K562 (cell line): ENCODE results near the gene RPTOR.

Experiments used
- CCAR2 ChIP-seq: fragments of 200-400 bp; formaldehyde crosslinking; IDR thresholded peaks from 2 replicates; pipeline ENCODE4 v1.6.1; 2017; ENCODE audit warnings: mild to moderate bottlenecking, low read depth, low read length
- EHMT2 ChIP-seq: fragments of 450-650 bp; IDR thresholded peaks from 2 replicates; pipeline ENCODE4 v1.6.1; 2018; ENCODE audit warnings: antibody characterized with exemption
- ELF1 ChIP-seq: fragments of 200-800 bp; sonication (Bioruptor generic); IDR thresholded peaks from 2 replicates; pipeline ENCODE4 v1.6.1; 2016; ENCODE audit warnings: missing genetic modification characterization, missing compliant biosample characterization
- ESRRA ChIP-seq: fragments of 450-650 bp; IDR thresholded peaks from 2 replicates; pipeline ENCODE4 v1.6.1; 2014; ENCODE audit warnings: low read depth, mild to moderate bottlenecking, moderate library complexity, borderline replicate concordance
- EZH2 ChIP-seq: IDR thresholded peaks from 2 replicates; pipeline ENCODE4 v1.6.1; 2012; ENCODE audit warnings: low read depth, mild to moderate bottlenecking, inconsistent platforms, low read length, borderline replicate concordance
- HDAC6 ChIP-seq: IDR thresholded peaks from 2 replicates; pipeline ENCODE4 v1.6.1; 2012; ENCODE audit warnings: low read depth, mild to moderate bottlenecking, control low read depth, inconsistent platforms, low read length, moderate library complexity
- JUND ChIP-seq, 2 experiments: IDR thresholded peaks; 2 replicates in 1 of 2; 3 replicates in 1 of 2; pipeline ENCODE4 v1.6.1; 2011; ENCODE audit warnings: borderline replicate concordance in 2 of 2, low read depth in 2 of 2, low read length in 2 of 2, improper control_type of control experiment in 1 of 2, missing biosample characterization in 1 of 2, missing genetic modification characterization in 1 of 2, missing genetic modification reagents in 1 of 2
- NR1H2 ChIP-seq: sonication (generic); formaldehyde crosslinking; IDR thresholded peaks from 2 replicates; pipeline ENCODE4 v1.4.0; 2020; ENCODE audit warnings: mild to moderate bottlenecking, missing genetic modification reagents
- RCOR1 ChIP-seq, 2 experiments: IDR thresholded peaks; 2 replicates each; pipeline ENCODE4 v1.6.1; 2012; ENCODE audit warnings: low read depth in 2 of 2, low read length in 2 of 2, borderline replicate concordance in 1 of 2, improper control_type of control experiment in 1 of 2
- TF ChIP-seq, protein P1 (sequence below), 3 experiments: IDR thresholded peaks in 2 of 3; conservative IDR thresholded peaks in 1 of 3; 2 replicates each; pipeline ENCODE4 v1.5.1; 2011 to 2012; ENCODE audit warnings: low read length in 3 of 3, mild to moderate bottlenecking in 3 of 3, control low read depth in 2 of 3, improper control_type of control experiment in 1 of 3, inconsistent platforms in 1 of 3, low read depth in 1 of 3, mixed read lengths in 1 of 3, moderate library complexity in 1 of 3; ENCODE audit not compliant: insufficient read depth in 2 of 3
- TF ChIP-seq, protein P2 (sequence below): fragments of 450-650 bp; formaldehyde crosslinking; IDR thresholded peaks from 2 replicates; pipeline ENCODE4 v1.4.0; 2022; ENCODE audit warnings: missing genetic modification characterization

DNA sequence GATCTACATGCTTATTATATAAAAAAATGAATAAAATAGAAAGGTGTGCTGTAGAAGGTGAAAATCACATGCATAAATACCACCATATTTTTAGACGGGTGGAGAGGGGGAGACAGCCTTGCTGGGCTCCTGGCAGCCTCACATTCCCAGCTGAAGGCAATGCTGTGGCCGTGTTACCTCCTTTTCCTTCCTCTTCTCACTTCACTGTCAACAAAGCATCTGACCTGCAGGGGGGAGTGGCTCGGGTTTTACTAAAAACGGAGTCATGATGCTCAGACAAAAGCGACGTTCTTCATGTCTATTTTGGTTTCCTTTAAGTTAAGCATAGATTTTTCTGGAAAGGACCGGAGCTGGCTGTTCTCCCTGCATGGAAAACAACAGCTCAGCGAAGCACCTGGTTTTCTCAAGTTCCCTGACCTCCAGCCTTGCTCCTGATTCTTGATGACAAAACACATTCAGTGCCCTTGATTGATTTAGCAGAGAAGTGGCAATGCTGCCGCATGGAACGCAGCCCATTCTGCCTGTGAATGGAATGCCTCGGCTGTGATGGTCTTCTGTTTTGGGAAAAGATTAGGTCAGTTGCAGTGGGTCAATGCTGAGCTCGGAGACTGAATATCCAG lies 5.5 kb upstream of the RPTOR start:
- no peak for TF ChIP-seq ESRRA
- TF ChIP-seq ELF1 (tag) = no peak
- no peak for TF ChIP-seq HDAC6
- TF ChIP-seq NR1H2 (CRISPR knock-in tag) = no peak
- TF ChIP-seq EZH2 = no peak
- TF ChIP-seq, protein P1, sequence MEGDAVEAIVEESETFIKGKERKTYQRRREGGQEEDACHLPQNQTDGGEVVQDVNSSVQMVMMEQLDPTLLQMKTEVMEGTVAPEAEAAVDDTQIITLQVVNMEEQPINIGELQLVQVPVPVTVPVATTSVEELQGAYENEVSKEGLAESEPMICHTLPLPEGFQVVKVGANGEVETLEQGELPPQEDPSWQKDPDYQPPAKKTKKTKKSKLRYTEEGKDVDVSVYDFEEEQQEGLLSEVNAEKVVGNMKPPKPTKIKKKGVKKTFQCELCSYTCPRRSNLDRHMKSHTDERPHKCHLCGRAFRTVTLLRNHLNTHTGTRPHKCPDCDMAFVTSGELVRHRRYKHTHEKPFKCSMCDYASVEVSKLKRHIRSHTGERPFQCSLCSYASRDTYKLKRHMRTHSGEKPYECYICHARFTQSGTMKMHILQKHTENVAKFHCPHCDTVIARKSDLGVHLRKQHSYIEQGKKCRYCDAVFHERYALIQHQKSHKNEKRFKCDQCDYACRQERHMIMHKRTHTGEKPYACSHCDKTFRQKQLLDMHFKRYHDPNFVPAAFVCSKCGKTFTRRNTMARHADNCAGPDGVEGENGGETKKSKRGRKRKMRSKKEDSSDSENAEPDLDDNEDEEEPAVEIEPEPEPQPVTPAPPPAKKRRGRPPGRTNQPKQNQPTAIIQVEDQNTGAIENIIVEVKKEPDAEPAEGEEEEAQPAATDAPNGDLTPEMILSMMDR (IDR thresholded peaks at IDR 0.05 in 2 of 3, conservative IDR thresholded peaks at IDR 0.05 in 1 of 3; ENCODE audit: insufficient read depth in 2 of 3, low read depth in 1 of 3, low read length in 3 of 3) = 0 out of 6 replicates have a peak, but pooled peaks of 1 of the 3 experiments have one; percentile 11
- no peak for TF ChIP-seq JUND (IDR thresholded peaks at IDR 0.05; ENCODE audit: borderline replicate concordance, low read depth, low read length)
- TF ChIP-seq JUND (tag; IDR thresholded peaks at IDR 0.05; ENCODE audit: borderline replicate concordance, low read depth, low read length) = no peak
- TF ChIP-seq, protein P2, sequence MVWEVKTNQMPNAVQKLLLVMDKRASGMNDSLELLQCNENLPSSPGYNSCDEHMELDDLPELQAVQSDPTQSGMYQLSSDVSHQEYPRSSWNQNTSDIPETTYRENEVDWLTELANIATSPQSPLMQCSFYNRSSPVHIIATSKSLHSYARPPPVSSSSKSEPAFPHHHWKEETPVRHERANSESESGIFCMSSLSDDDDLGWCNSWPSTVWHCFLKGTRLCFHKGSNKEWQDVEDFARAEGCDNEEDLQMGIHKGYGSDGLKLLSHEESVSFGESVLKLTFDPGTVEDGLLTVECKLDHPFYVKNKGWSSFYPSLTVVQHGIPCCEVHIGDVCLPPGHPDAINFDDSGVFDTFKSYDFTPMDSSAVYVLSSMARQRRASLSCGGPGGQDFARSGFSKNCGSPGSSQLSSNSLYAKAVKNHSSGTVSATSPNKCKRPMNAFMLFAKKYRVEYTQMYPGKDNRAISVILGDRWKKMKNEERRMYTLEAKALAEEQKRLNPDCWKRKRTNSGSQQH (CRISPR knock-in tag) = no peak
- TF ChIP-seq CCAR2 = no peak
- no peak for TF ChIP-seq RCOR1 (IDR thresholded peaks at IDR 0.05; ENCODE audit: borderline replicate concordance in 1 of 2, low read depth in 2 of 2, low read length in 2 of 2)
- TF ChIP-seq EHMT2 = no peak
